Neural progenitor cell (in vitro differentiated cells): ENCODE data around the gene LARGE1. TPM values are rescaled to one million over a fixed set of nuclear protein-coding genes. Genes with fewer than 3 reads are reported as not detected.

Experiments
- DNase-seq: peaks from one replicate; pipeline ENCODE4 v3.0.0-alpha.2; 2016; ENCODE audit warnings: low spot score
- H2AFZ ChIP-seq: fragments of 200-600 bp; sonication (generic); replicated peaks from 2 replicates; pipeline ENCODE4 v1.6.1; 2016; ENCODE audit warnings: antibody characterized with exemption
- H3F3A ChIP-seq: fragments of 200-600 bp; sonication (generic); 2 replicates; pipeline ENCODE4 v1.6.1; 2016; ENCODE audit warnings: antibody characterized with exemption, low read depth
- H3K27ac ChIP-seq: fragments of 200-600 bp; sonication (generic); 2 replicates; pipeline ENCODE4 v1.5.1; 2016; ENCODE audit warnings: mild to moderate bottlenecking
- H3K27me3 ChIP-seq: fragments of 200-600 bp; sonication (generic); 2 replicates; pipeline ENCODE4 v1.6.1; 2016; ENCODE audit warnings: mild to moderate bottlenecking, moderate library complexity
- H3K36me3 ChIP-seq: fragments of 200-600 bp; sonication (generic); 2 replicates; pipeline ENCODE4 v1.5.1; 2016
- H3K4me1 ChIP-seq: fragments of 200-600 bp; sonication (generic); 2 replicates; pipeline ENCODE4 v1.6.1; 2016; ENCODE audit warnings: mixed run types
- H3K4me2 ChIP-seq: fragments of 200-600 bp; sonication (generic); 2 replicates; pipeline ENCODE4 v1.6.1; 2016
- H3K4me3 ChIP-seq: fragments of 200-600 bp; sonication (generic); 2 replicates; pipeline ENCODE4 v1.5.1; 2016
- H3K79me2 ChIP-seq: fragments of 200-600 bp; sonication (generic); 2 replicates; pipeline ENCODE4 v1.6.1; 2016; ENCODE audit warnings: low read depth
- H3K9ac ChIP-seq: fragments of 200-600 bp; sonication (generic); 2 replicates; pipeline ENCODE4 v1.6.1; 2016
- H3K9me3 ChIP-seq: fragments of 200-600 bp; sonication (generic); 2 replicates; pipeline ENCODE4 v1.5.1; 2016; ENCODE audit warnings: low read depth
- H4K20me1 ChIP-seq: fragments of 200-600 bp; sonication (generic); 2 replicates; pipeline ENCODE4 v1.6.1; 2016; ENCODE audit warnings: low read depth
- H3K27ac Mint-ChIP-seq: 3 replicates; pipeline ENCODE4 v1.8.0; 2021; ENCODE audit warnings: mixed read lengths
- H3K27me3 Mint-ChIP-seq: 2 replicates; pipeline ENCODE4 v1.8.0; 2022; ENCODE audit warnings: low read depth, mild to moderate bottlenecking, inconsistent platforms, moderate library complexity, mixed read lengths; ENCODE audit not compliant: insufficient read depth
- H3K36me3 Mint-ChIP-seq: 3 replicates; pipeline ENCODE4 v1.8.0; 2021; ENCODE audit warnings: mixed read lengths
- H3K4me1 Mint-ChIP-seq: 3 replicates; pipeline ENCODE4 v1.8.0; 2021; ENCODE audit warnings: mixed read lengths
- H3K4me3 Mint-ChIP-seq: 3 replicates; pipeline ENCODE4 v1.8.0; 2021; ENCODE audit warnings: mild to moderate bottlenecking, moderate library complexity, mixed read lengths
- H3K9me3 Mint-ChIP-seq: 3 replicates; pipeline ENCODE4 v1.8.0; 2020; ENCODE audit warnings: mixed read lengths
- EZH2 ChIP-seq: fragments of 200-600 bp; sonication (generic); IDR thresholded peaks from 2 replicates; pipeline ENCODE4 v1.6.1; 2017; ENCODE audit warnings: antibody characterized with exemption, mild to moderate bottlenecking, moderate library complexity
- EZH2phosphoT487 ChIP-seq: fragments of 200-600 bp; sonication (generic); IDR thresholded peaks from 2 replicates; pipeline ENCODE4 v1.6.1; 2017; ENCODE audit warnings: antibody characterized with exemption
- total RNA-seq: library from RNA; depleted of rRNA; stranded (reverse); fragments of >200 nt; gene quantifications from 2 replicates; pipeline ENCODE4 v1.2.3, GENCODE V29; 2015; ENCODE audit warnings: low replicate concordance
- TF ChIP-seq, protein P1 (sequence below): fragments of 200-600 bp; sonication (generic); IDR thresholded peaks from 2 replicates; pipeline ENCODE4 v1.5.1; 2017; ENCODE audit warnings: antibody characterized with exemption, mild to moderate bottlenecking

LARGE1 gene
- total RNA-seq, 1 donor from 2014 or later: 24.9 TPM

DNA sequence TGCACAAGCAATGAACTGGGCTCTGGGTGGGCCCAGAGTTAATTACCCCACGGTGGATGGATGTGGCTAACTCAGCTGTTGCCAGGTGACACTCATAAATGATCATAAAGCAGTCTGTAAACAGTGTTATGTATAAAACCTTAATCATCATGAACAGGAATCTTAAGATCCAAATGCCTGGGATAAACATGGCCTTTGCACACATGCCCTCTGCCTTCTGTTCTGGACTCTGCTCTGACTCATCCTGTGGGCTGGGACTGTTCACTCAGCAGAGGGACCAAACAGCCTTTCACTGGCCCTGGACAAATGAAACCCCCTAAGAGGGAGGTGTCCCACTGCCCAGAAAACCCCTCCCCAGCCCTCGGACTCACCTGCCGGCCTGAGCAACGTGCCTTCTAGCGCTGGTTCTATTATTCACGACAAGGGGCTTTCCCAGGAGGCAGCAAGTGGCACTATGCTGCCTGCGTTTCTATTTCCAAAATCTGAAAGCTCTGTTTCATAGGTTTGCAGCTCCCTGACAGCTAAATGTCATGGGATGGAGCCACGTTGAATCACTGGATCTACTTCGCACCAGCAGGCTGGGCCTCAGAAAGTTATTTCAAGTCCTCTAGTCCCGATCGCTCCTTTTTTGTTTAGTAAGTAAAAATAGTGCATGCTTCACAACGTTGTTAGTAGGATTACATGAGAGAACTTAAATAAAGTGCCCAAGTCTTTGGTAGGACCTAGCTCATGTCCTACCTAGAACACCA is 53.0 kb downstream of the LARGE1 start:
- H3K27me3 ChIP-seq: no peaks in the 10 kb centered on the region
- H3K9me3 ChIP-seq: no peaks in the 10 kb centered on the region
- Mint-ChIP-seq H3K36me3 (peaks cover 3% of the 10 kb centered on the region), H3K27me3 (peaks cover 2% of the 10 kb centered on the region), H3K4me1 (peaks cover 7% of the 10 kb centered on the region), H3K9me3 (peaks cover 3% of the 10 kb centered on the region), H3K27ac (peak overlapping the region; percentile 62), H3K4me3 (no peak overlapping the region)
- no peak overlapping the region for H3K4me3 ChIP-seq
- no peaks in the 10 kb centered on the region for H3K36me3 ChIP-seq
- DNase-seq: no peak
- no peak overlapping the region for H2AFZ ChIP-seq
- peaks cover 6% of the 10 kb centered on the region for H3K4me1 ChIP-seq
- no peak overlapping the region for H3K4me2 ChIP-seq
- TF ChIP-seq, protein P1, sequence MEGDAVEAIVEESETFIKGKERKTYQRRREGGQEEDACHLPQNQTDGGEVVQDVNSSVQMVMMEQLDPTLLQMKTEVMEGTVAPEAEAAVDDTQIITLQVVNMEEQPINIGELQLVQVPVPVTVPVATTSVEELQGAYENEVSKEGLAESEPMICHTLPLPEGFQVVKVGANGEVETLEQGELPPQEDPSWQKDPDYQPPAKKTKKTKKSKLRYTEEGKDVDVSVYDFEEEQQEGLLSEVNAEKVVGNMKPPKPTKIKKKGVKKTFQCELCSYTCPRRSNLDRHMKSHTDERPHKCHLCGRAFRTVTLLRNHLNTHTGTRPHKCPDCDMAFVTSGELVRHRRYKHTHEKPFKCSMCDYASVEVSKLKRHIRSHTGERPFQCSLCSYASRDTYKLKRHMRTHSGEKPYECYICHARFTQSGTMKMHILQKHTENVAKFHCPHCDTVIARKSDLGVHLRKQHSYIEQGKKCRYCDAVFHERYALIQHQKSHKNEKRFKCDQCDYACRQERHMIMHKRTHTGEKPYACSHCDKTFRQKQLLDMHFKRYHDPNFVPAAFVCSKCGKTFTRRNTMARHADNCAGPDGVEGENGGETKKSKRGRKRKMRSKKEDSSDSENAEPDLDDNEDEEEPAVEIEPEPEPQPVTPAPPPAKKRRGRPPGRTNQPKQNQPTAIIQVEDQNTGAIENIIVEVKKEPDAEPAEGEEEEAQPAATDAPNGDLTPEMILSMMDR: no peak
- no peak for TF ChIP-seq EZH2phosphoT487
- no peak for TF ChIP-seq EZH2
- H3K9ac ChIP-seq: no peak overlapping the region
- peaks cover 97% of the 10 kb centered on the region for H3K79me2 ChIP-seq
- no peak overlapping the region for H3K27ac ChIP-seq
- H3F3A ChIP-seq: no peaks in the 10 kb centered on the region
- peaks cover 17% of the 10 kb centered on the region for H4K20me1 ChIP-seq

DNA sequence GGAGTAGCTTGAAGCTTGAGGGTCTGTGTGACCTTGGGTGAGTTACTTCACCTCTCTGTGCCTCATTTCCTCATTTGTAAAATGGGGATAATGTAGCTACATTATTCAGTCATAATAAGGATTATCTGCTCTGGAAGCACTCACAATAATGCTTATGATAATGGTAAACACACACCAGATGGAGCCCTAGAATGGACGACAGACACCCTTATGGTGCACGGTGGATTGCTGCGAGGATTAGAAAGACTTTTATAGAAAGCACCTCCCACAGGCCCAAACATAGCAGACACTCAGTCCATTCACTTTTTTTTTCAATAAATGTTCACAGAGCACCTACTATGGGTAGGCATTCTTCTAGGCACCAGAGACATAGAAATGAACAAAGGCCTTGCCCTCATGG is 53.8 kb downstream of the LARGE1 start:
- Histone ChIP-seq H3K9ac (no peak overlapping the region), H3K36me3 (no peaks in the 10 kb centered on the region), H3K27me3 (no peaks in the 10 kb centered on the region), H3K4me1 (peaks cover 6% of the 10 kb centered on the region), H3K9me3 (no peaks in the 10 kb centered on the region), H3K4me2 (no peak overlapping the region), H2AFZ (no peak overlapping the region), H4K20me1 (peaks cover 15% of the 10 kb centered on the region), H3K4me3 (no peak overlapping the region), H3K79me2 (peaks cover 95% of the 10 kb centered on the region), H3K27ac (no peak overlapping the region), H3F3A (no peaks in the 10 kb centered on the region)
- DNase-seq: no peak
- no peak overlapping the region for H3K27ac Mint-ChIP-seq
- peaks cover 7% of the 10 kb centered on the region for H3K4me1 Mint-ChIP-seq
- peaks cover 3% of the 10 kb centered on the region for H3K9me3 Mint-ChIP-seq
- H3K36me3 Mint-ChIP-seq: peaks cover 3% of the 10 kb centered on the region
- H3K27me3 Mint-ChIP-seq: peaks cover 2% of the 10 kb centered on the region
- H3K4me3 Mint-ChIP-seq: no peak overlapping the region
- TF ChIP-seq, protein P1: no peak
- TF ChIP-seq EZH2phosphoT487 (no peak), EZH2 (no peak)

DNA sequence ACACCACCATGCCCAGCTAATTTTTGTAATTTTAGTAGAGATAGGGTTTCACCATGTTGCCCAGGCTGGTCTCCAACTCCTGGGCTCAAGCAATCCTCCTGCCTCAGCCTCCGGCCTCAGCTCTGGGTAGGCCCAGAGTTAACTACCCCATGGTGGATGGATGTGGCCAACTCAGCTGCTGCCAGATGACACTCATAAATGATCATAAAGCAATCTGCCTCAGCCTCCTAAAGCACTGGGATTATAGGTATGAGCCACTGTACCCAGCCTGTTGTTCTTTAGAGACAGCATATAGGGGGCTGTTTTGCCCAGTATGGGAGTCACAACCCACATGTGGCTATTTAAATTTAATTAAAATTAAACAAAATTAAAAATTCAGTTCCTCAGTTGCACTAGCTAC is 54.3 kb downstream of the LARGE1 start:
- peaks cover 8% of the 10 kb centered on the region for H3K4me1 ChIP-seq
- H3K4me3 ChIP-seq: no peak overlapping the region
- no peak overlapping the region for H2AFZ ChIP-seq
- TF ChIP-seq EZH2: no peak
- no peak for TF ChIP-seq EZH2phosphoT487
- TF ChIP-seq, protein P1: no peak
- H3K9ac ChIP-seq: no peak overlapping the region
- Mint-ChIP-seq H3K27me3 (peaks cover 2% of the 10 kb centered on the region), H3K27ac (no peak overlapping the region), H3K36me3 (peaks cover 3% of the 10 kb centered on the region), H3K4me3 (no peak overlapping the region), H3K4me1 (peaks cover 12% of the 10 kb centered on the region), H3K9me3 (peaks cover 3% of the 10 kb centered on the region)
- no peak overlapping the region for H3K4me2 ChIP-seq
- H3F3A ChIP-seq: peaks cover 3% of the 10 kb centered on the region
- H4K20me1 ChIP-seq: peaks cover 14% of the 10 kb centered on the region
- DNase-seq: no peak
- peaks cover 95% of the 10 kb centered on the region for H3K79me2 ChIP-seq
- no peaks in the 10 kb centered on the region for H3K9me3 ChIP-seq
- no peaks in the 10 kb centered on the region for H3K36me3 ChIP-seq
- H3K27ac ChIP-seq: no peak overlapping the region
- H3K27me3 ChIP-seq: no peaks in the 10 kb centered on the region
